Measurements from ENCODE around the gene ALX3.

DNA sequence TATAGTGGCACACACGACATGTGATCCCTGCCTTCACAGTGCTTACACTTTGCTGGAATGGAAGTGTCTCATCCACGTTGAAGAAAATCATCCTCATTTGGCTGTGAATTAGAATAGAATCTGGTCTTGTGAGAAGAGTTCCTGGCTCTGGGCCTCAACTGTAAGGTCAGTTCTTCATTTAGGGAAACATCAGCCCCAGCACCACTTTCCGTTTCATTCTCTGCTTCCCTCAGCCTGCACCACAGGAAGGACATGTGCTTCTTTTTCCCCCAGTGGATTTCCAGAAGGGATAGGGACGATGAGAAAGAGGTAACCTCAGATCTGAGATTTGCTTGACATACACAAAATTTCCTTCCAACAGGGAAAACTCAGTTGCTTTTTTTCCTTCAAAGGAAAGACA lies 3.7 kb upstream of the ALX3 start:
- TF ChIP-seq, protein P1, sequence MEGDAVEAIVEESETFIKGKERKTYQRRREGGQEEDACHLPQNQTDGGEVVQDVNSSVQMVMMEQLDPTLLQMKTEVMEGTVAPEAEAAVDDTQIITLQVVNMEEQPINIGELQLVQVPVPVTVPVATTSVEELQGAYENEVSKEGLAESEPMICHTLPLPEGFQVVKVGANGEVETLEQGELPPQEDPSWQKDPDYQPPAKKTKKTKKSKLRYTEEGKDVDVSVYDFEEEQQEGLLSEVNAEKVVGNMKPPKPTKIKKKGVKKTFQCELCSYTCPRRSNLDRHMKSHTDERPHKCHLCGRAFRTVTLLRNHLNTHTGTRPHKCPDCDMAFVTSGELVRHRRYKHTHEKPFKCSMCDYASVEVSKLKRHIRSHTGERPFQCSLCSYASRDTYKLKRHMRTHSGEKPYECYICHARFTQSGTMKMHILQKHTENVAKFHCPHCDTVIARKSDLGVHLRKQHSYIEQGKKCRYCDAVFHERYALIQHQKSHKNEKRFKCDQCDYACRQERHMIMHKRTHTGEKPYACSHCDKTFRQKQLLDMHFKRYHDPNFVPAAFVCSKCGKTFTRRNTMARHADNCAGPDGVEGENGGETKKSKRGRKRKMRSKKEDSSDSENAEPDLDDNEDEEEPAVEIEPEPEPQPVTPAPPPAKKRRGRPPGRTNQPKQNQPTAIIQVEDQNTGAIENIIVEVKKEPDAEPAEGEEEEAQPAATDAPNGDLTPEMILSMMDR (conservative IDR thresholded peaks at IDR 0.05), result no peak
- no peak for TF ChIP-seq EZH2 (IDR thresholded peaks at IDR 0.05; ENCODE audit: low read depth)

Data from PC-9 (cell line).